Prostate gland (tissue), 2 donors: ENCODE results near the gene MZT1. TPM values are rescaled to one million over a fixed set of nuclear protein-coding genes. Genes with fewer than 3 reads are reported as not detected.
"Not testable (repeated sequence)": the region's sequence is repeated elsewhere in the genome, so short reads cannot be mapped to it uniquely, and the experiment has no call there.

Source experiments
- DNase-seq: peaks from one replicate; pipeline ENCODE4 v3.0.0-alpha.2; 2019; ENCODE audit warnings: low spot score
- H3K27ac ChIP-seq, 2 donors: fragments of 200-600 bp; sonication (generic); 2 replicates each; pipeline ENCODE4 v1.5.1; 2017 to 2019
- H3K27me3 ChIP-seq: fragments of 200-600 bp; sonication (generic); replicated peaks from 2 replicates; pipeline ENCODE4 v1.5.1; 2019; ENCODE audit not compliant: insufficient read depth
- H3K36me3 ChIP-seq, 2 donors: fragments of 200-600 bp; sonication (generic); 1 replicate in 1 of 2; 2 replicates in 1 of 2; pipeline versions ENCODE4 v1.5.1 to v1.8.1; 2017 to 2019
- H3K4me1 ChIP-seq: fragments of 200-600 bp; sonication (generic); replicated peaks from 2 replicates; pipeline ENCODE4 v1.5.1; 2019
- H3K4me3 ChIP-seq, 2 donors: fragments of 200-600 bp; sonication (generic); 2 replicates each; pipeline ENCODE4 v1.5.1; 2017 to 2019
- H3K9me3 ChIP-seq: fragments of 200-600 bp; sonication (generic); 2 replicates; pipeline ENCODE4 v1.5.1; 2017
- CTCF ChIP-seq, 4 experiments: fragments of 200-600 bp in 2 of 4; fragments of 450-650 bp in 2 of 4; sonication (generic) in 2 of 4; IDR thresholded peaks; 1 replicate in 3 of 4; 2 replicates in 1 of 4; pipeline ENCODE4 v1.5.1; 2016 to 2019; ENCODE audit warnings: antibody characterized with exemption in 4 of 4, mild to moderate bottlenecking in 2 of 4, moderate library complexity in 2 of 4
- POLR2A ChIP-seq: fragments of 450-650 bp; IDR thresholded peaks from one replicate; pipeline ENCODE4 v1.6.1; 2016; ENCODE audit warnings: antibody characterized with exemption, mild to moderate bottlenecking
- POLR2AphosphoS5 ChIP-seq: sonication (generic); formaldehyde crosslinking; IDR thresholded peaks from one replicate; pipeline ENCODE4 v1.6.1; 2017; ENCODE audit warnings: antibody characterized with exemption
- WGBS: methylation state at CpG from one replicate; pipeline ENCODE4 v1.1.5; 2018; 5-methylcytosine and 5-hydroxymethylcytosine counted together
- intact Hi-C: fragments of 100-400 bp; cut with DNase I; formaldehyde crosslinking; loops from one replicate; pipeline ENCODE4 v1.14.2; 2022
- total RNA-seq, 2 donors: library from RNA; depleted of rRNA; stranded (reverse); fragments of >200 nt; gene quantifications; one replicate each; pipeline ENCODE4 v1.1.0, GENCODE V29; 2016

MZT1 gene
- total RNA-seq, 2 donors from 2014 or later = 2.8 to 5.4 TPM

- no peak for DNase-seq
- WGBS = 86% methylated on average over 3 of the region's 3 CpGs
- Histone ChIP-seq H3K36me3 (no peaks in the 10 kb centered on the region), H3K27ac (no peak overlapping the region), H3K27me3 (no peaks in the 10 kb centered on the region), H3K9me3 (no peaks in the 10 kb centered on the region), H3K4me1 (no peaks in the 10 kb centered on the region), H3K4me3 (no peak overlapping the region)
- intact Hi-C loops = no loop called here
- TF ChIP-seq CTCF (IDR thresholded peaks at IDR 0.05) = no peak
- TF ChIP-seq POLR2AphosphoS5 = no peak
- no peak for TF ChIP-seq POLR2A
These were observed 9.6 kb upstream of the MZT1 start for GRCh38 chr13:72737033-72737432.

- 4% methylated on average over 3 of the region's 3 CpGs for WGBS
- TF ChIP-seq POLR2AphosphoS5 = no peak
- TF ChIP-seq POLR2A = no peak
- TF ChIP-seq CTCF (IDR thresholded peaks at IDR 0.05) = no peak
- Histone ChIP-seq H3K4me1 (no peaks in the 10 kb centered on the region), H3K4me3 (peak overlapping the region; percentile 71 to 76), H3K9me3 (no peaks in the 10 kb centered on the region), H3K27me3 (no peaks in the 10 kb centered on the region), H3K27ac (no peak overlapping the region), H3K36me3 (no peaks in the 10 kb centered on the region)
- intact Hi-C loops = no loop called here
- DNase-seq = no peak
These were observed 819 bp upstream of the MZT1 start for GRCh38 chr13:72728290-72728605.

DNA sequence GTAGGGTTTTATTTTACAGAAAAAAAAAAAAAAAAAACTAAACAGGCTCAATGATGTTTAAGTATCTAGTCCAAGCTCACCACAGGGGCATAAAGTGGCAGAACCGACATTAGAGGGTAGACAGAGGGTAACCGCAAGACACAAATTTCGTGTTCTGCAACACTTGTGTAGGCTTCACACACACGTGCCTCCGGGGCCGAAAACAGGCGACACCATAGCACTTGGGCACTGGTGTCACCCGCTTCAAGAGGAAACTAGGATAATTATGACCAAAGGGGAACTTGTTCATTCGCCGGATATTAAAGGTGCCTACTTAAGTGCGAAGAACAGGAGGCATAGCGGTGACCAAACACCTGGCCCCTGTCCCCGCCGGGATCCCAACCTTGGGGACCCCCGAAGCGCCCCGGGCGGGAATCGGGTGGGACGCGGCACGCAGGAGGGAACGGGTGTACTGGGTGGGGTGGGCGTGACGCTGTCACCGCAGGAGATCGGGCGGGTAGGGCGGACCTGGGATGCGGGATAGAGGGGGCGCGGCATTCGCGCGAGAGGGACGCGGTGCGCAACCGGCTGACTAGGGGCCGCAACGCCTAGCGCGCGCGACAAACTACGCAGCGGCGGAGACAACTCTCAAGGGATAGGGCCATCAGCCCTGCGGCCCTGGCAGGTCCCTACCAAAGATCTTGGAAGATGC, 558 bp downstream of the MZT1 start:
- DNase-seq = no peak
- Histone ChIP-seq H3K27ac (peak overlapping the region; percentile 20 to 56), H3K4me1 (no peaks in the 10 kb centered on the region), H3K4me3 (peak overlapping the region; percentile 71 to 76), H3K9me3 (no peaks in the 10 kb centered on the region), H3K27me3 (no peaks in the 10 kb centered on the region), H3K36me3 (no peaks in the 10 kb centered on the region)
- TF ChIP-seq CTCF (IDR thresholded peaks at IDR 0.05) (no peak), POLR2AphosphoS5 (no peak), POLR2A (no peak)
- intact Hi-C loops = loop anchor here (1.0 kb wide), 1 partner anchor 55 kb away; the partner anchor contains the start of gene PIBF1
- WGBS = 2% methylated on average over 49 of the region's 49 CpGs

DNA sequence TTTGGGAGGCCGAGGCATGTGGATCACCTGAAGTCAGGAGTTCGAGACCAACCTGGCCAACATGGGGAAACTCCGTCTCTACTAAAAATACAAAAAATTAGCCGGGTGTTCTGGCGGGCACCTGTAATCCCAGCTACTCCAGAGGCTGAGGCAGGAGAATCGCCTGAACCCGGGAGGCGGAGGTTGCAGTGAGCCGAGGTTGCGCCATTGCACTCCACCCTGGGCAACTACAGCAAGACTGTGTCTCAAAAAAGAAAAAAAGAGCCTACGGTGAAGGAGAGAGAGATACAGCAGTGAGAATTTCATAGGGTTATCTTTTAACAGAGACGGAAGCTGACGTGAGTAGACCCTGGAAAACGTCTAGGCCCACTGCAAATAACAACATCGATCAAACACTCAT, 1.2 kb downstream of the MZT1 start:
- H3K9me3 ChIP-seq, intact Hi-C loops: not testable (repeated sequence)

DNA sequence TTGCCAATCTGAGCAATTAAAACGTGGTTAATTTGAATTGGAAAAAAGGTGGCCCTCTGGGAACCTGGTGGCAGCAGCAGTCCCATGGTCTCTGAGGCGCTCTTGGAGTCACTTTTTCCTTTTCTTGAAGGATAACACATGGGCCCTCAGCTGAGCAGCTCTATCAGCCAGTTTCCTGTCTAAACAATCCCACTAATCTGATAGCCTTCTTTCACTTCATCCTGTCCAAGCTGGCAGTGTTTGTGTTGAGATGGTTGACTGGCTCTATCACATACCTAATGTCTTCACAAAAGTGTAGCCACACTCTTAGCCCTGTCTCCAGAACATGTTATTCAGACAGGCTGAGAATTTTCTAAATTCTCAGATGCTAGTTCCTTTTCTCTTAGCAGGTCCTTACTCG, 10.7 kb downstream of the MZT1 start:
- intact Hi-C loops = no loop called here
- H3K27me3 ChIP-seq = no peaks in the 10 kb centered on the region
- H3K4me3 ChIP-seq = no peak overlapping the region
- H3K36me3 ChIP-seq = no peaks in the 10 kb centered on the region
- H3K4me1 ChIP-seq = no peaks in the 10 kb centered on the region
- no peaks in the 10 kb centered on the region for H3K9me3 ChIP-seq
- 54% methylated on average over 3 of the region's 3 CpGs for WGBS
- no peak overlapping the region for H3K27ac ChIP-seq
- DNase-seq = no peak
- no peak for TF ChIP-seq POLR2A
- no peak for TF ChIP-seq POLR2AphosphoS5
- TF ChIP-seq CTCF (IDR thresholded peaks at IDR 0.05) = no peak

More for the DNA sequence above, 1.2 kb downstream of the MZT1 start:
- H3K27me3 ChIP-seq, H3K4me3 ChIP-seq, H3K4me1 ChIP-seq, DNase-seq, H3K27ac ChIP-seq, H3K36me3 ChIP-seq: not testable (repeated sequence)
- WGBS = 91% methylated on average over 15 of the region's 15 CpGs
